ENCODE measurements around the gene PLOD1.
"Not testable (repeated sequence)": the region's sequence is repeated elsewhere in the genome, so short reads cannot be mapped to it uniquely, and the experiment has no call there.

PLOD1 gene

DNA sequence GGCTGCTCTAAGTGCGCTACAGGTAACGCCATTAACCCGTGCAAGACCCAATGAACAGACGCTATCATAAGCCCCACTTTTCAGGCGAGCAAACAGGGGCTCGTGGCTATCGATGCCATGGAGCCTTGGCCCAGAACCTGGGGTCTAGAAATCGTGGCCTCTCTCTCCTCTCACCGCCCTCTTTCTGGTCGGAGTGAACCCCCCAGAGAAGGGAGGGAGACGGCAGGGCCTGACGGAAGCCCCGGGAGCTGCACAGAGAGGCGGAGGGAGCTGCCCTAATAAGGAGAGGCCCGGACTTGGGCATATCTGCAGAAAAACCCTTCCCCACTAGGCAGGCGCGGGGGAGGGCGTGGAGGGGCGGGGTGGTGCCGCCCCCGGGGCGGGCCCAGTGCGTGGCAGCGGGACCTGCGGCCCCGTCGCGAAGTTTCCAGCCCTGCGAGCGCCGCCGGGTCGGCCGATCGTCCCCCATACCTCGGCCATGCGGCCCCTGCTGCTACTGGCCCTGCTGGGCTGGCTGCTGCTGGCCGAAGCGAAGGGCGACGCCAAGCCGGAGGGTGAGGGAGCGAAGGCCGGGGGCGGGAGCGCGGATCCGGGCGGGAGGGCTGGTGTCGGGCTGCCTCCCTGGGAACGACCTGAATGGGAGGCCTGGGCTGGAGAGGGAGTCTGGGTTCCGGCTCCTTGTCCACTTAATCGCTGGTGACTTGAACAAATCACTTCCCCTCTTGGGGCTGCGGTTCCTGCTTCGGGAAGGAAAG is at the start of gene PLOD1:
Gene PLOD1 (plus strand): TSS at position 416 of the 755 bp plus-strand sequence. CDS start 63 bp downstream, at position 479.
- FAIRE-seq (peak; percentile 90), DNase-seq (ENCODE audit: extremely low spot score, insufficient read length, low read depth) (peak; percentile 92)

DNA sequence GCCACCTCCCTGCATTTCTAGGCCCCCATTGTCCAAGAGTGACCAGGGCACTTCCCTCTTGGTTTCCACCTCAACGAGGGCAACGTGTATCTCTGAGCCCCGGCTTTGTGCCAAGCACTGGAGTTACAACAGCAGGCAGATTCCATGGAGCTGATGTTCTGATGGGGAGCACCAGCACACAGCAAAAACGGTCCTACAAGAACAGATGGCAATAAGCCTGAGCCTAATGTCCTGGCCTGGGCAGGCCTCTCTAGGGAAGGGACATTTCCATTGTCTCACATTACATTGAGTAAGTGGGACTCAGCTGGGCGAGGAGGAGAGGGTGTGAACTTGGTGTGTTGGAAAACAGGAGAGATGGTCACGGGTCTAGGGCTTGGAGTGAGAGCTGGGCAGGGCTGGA is 48.6 kb upstream of the PLOD1 start:
- DNase-seq (ENCODE audit: extremely low spot score, insufficient read length, low read depth) (no peak), FAIRE-seq (no peak)

DNA sequence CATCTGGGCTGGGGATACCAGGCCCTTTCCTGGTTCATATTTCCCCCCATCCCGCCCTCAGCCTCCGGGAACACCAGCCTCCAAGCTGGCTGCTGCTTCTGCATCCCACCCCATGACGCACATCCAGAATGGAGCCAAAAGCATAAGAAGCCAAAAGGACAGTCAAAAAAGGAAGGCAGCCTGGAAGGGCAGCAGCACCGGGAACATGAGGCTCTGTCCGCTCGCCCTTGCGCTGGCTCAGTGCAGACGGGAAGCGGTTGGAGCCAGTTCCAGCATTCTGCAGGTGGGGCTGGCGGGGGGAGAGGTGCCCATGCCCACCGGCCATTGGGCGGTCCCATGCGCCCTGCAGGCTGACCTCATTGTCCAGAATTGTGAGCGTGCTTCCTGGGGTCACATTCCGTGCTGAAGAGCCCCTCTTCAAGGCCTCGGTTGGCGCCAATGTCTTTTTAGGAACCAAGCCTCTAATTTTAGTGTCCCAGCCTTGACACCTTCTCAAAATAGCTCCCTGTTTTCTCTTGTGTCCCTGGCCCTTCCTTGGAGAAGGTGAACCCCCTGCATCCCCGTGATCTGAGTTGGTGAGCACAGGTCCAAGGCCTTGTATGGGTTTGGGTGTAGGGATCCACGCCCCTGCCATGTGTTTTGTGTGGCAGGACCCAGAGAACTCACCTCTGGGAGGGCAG is 47.4 kb upstream of the PLOD1 start:
- FAIRE-seq (no peak), DNase-seq (ENCODE audit: extremely low spot score, insufficient read length, low read depth) (no peak)

DNA sequence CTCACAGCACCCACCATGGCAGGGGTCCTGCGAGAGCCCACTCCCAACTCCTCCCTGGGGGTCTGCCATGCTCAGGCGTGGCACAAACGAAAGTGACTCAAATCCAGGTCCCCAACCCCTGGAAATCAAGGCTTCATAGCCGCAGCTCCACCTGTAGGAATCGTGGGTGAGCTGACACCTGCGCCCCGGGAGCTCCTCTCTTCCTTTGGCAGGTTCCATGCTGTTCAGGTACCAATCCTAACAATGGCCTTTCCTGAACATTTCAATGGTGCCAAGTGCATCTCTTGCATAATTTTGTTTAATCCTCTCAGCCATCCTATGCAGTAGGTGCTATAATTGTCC is 46.9 kb upstream of the PLOD1 start:
- no peak for DNase-seq (ENCODE audit: extremely low spot score, insufficient read length, low read depth)

DNA sequence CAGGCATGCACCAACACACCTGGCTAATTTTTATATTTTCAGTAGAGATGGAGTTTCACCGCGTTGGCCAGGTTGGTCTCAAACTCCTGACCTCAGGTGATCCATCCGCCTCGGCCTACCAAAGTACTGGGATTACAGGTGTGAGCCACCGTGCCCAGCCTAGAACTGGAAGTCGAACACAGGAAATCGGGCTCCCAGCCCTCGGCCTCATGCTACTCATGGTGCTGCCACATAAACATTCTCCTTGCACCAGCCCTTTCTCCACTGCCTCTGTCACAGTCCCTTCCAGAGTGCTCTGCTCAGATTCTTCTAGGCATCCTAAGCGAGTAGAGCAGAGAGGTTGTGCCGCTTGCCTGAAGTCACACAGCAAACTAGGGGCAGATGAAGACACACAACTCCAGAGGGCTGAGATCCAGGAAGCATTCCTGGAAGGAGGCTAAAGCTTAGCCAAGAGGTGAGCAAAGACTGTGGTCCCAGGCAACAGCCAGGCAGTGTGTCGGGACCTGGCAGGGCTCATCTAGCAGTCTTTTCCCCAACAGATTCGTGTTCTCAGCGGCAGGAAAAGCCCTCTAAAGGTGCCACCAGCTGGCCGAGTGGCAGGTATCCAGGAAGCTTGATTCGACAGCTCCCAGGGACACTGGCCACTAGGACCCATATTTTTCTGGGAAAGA is 46.2 kb upstream of the PLOD1 start:
- FAIRE-seq (no peak), DNase-seq (ENCODE audit: extremely low spot score, insufficient read length, low read depth) (no peak)

More for the DNA sequence above, 46.9 kb upstream of the PLOD1 start:
- no peak for FAIRE-seq

DNA sequence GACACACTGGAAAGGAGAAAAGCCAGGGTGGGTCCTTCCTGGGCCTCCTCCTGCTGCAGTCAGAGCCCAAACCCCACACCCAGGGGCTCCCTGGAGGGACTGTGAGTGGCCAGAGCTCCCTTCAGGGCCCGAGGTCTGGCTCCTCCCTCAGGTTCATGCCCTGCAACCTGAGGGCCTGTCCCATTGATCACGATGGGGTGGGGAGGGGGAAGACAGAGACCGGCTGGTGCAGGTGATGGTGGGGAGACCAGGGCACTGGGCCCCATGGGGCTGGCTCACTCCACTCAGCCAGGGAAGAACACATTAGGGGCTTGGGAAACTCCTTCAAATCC is 45.7 kb upstream of the PLOD1 start:
- no peak for DNase-seq (ENCODE audit: extremely low spot score, insufficient read length, low read depth)
- FAIRE-seq, result no peak

DNA sequence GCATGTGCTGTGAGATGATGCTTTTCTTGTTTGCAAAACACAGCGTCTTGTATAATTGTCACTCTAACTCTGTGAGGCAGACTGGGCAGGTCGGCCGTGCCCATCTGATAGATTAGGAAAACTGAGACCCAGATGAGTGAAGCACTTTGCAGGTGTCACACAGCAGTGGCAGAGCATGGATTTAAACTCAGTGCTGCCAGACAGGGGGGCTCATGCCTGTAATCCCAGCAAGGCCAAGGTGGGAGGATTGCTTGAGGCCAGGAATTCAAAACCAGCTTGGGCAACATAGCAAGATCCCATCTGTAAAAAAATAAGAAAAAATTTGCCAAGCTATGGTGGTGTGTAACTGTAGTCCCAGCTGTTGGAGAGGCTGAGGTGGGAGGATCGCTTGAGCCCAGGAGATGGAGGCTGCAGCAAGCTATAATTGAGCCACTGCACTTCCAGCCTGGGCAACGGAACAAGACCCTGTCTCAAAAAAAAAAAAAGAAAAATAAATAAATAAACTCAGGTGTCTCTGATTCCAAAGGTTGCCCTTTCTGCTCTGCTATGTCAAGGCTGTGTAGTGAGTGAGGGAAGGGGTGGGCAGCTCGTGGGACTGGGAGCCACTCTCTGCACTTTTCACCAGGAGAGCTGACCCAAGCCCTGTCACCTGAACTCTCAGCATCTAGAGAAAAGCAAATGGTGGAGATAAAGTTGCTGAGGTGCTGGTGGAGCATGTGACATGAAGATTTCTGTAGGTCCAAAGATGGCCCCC is 42.9 kb upstream of the PLOD1 start:
- DNase-seq (ENCODE audit: extremely low spot score, insufficient read length, low read depth), result no peak
- no peak for FAIRE-seq

DNA sequence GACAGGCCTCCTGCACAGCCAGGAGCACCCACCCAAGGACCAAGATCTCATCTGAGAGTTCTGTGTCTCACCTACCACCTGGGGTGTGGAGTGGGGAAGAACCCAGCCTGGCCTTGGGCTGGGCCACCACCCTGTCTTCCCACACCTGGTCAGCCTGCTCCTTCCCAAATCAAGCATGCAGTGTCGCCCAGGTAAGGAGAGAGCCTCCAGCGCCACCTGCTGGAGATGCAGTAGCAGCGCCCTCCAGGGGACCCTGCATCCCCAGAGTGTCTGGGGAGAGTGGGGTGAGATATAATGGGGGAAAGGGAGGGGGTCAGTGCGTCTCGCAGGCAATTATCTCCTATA is 40.6 kb upstream of the PLOD1 start:
- peak; percentile 72 for DNase-seq (ENCODE audit: extremely low spot score, insufficient read length, low read depth)
- peak; percentile 88 for FAIRE-seq

DNA sequence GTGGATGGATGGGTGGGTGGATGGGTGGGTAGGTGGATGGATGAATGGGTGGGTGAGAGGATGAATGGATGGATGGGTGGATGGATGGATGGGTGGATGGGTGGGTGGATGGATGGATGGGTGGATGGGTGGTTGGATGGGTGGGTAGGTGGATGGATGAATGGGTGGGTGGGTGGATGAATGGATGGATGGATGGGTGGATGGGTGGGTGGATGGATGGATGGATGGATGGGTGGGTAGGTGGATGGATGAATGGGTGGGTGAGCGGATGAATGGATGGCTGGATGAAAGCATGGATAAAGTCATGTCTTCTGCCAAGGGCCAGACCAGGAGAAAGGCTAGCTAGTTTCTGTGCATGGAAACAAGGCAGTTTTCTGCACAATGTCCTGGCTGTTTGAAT is 40.0 kb upstream of the PLOD1 start:
- not testable (repeated sequence) for DNase-seq (ENCODE audit: extremely low spot score, insufficient read length, low read depth); FAIRE-seq

DNA sequence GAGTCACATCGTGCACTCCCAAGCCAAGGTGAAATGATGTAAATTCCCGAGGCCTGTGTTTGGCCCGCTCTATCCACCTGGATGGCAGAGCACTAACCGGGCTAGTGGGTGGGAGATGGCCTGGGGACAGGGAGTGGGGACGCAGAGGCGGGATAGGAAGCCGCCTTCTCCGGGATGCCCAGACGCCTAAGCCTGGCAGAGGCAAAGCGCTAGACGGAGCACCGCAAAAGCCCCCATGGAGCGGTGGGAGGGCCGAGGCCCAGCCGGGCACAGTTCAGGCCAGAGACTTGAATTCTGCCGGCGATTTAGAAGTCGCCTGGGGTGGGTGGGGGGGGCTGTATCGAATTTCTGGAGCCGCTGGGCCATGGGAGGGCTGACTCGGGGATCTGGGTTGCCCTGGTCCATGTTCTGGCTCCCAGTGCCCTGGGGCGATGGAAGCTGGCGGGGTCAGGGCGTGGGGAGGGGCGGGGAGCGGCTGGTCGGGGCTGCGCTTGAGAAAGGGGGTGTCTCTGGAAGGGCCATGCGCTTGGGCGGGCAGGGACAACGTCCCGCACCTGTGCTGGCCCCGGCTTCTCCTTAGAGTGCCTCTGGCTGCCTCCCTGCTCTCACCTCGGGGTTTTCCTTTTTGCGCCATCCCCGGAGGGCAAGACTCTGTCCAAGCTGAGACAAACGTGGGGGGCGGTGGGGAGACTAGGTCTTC is 36.3 kb upstream of the PLOD1 start:
- FAIRE-seq, result no peak
- no peak for DNase-seq (ENCODE audit: extremely low spot score, insufficient read length, low read depth)

DNA sequence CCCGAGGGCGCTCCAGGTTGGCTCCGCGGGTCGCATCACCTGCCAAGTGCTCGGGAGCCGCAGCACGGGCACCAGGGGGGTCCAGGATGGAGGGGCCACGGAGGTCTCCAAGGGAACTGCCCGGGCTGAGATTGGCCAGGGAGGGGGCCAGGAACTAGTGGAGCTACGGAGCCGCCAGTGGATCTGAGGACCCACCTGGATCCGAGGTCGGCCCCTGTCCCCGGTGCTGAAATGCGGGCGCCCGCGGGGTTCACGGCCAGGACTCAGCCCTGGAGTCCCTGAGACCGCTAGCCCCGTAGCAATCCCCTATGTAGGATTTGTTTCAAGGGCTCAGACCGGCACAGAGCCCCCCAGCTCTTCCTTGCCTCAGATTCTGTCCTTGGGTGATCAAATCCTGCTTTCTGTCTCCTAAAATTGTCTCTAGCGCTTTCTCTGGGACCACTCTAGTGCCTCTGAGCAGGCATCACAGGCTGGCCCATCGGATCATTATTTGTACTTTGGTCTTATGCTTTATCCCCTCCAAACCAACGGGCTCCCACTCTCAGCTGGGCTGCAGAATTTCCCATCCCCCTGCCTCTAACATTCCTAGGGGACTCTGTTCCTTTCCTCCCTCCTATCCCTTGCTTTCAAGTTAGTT is 35.6 kb upstream of the PLOD1 start:
- FAIRE-seq (no peak), DNase-seq (ENCODE audit: extremely low spot score, insufficient read length, low read depth) (no peak)

DNA sequence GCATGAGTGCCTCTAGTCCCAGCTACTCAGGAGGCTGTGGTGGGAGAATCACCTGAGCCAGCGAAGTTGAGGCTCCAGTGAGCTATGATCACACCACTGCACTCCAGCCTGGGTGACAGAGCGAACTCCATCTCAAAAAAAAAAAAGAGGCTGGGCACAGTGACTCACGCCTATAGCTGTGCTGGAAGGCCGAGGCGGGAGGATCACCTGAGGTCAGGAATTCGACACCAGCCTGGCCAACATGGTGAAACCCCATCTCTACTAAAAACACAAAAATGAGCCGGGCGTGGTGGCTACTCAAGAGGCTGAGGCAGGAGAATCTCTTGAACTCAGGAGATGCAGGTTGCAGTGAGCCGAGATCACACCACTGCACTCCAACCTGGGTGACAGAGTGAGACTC is 33.1 kb upstream of the PLOD1 start:
- not testable (repeated sequence) for DNase-seq (ENCODE audit: extremely low spot score, insufficient read length, low read depth); FAIRE-seq

DNA sequence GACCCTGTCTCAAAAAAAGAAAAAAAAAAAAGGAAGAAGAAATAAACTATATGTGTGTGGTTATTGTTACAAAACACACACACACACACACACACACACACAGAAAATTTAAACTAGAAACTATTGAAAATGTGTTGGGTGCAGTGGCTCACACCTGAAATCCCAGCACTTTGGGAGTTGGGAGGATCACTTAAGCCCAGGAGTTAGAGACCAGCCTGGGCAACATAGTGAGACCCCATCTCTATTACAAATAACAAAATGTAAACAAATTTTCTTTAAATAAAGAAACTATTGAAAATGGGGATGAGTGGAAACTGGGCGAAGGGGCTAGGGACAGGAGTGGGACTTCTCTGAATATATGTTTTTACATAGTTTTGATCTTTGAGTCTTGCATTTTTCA is 31.3 kb upstream of the PLOD1 start:
- DNase-seq (ENCODE audit: extremely low spot score, insufficient read length, low read depth), result no peak
- FAIRE-seq, result no peak

DNA sequence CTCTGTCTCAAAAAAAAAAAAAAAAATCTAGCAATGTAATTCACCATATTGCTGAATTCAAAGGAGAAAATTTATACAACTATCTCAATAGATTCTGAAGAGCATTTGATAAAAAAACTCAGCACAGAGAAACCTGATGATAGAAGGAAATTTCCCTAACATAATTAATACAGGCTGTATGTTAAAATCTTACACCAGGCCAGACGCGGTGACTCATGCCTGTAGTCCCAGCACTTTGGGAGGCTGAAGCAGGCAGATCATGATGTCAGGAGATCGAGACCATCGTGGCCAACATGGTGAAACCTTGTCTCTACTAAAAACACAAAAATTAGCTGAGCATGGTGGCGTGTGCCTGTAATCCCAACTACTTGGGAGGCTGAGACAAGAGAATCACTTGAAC is 30.4 kb upstream of the PLOD1 start:
- DNase-seq (ENCODE audit: extremely low spot score, insufficient read length, low read depth); FAIRE-seq: not testable (repeated sequence)

DNA sequence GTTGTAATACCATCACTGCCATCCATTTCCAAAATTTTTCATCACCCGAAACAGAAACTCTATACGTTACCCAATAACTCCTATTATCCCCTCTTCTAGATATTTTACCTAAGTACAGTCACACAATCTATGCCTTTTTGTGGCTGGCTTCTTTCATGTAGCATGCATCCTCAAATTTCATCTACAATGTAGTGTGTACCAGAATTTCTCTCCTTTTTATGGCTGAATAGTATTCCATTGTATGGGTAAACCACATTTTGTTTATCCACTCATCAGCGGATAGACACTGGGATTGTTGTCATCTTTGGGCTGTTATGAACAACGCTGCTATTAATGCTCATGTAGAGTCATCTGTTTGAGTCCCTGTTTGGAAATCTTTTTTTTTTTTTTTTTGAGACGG is 29.5 kb upstream of the PLOD1 start:
- FAIRE-seq (no peak), DNase-seq (ENCODE audit: extremely low spot score, insufficient read length, low read depth) (no peak)

DNA sequence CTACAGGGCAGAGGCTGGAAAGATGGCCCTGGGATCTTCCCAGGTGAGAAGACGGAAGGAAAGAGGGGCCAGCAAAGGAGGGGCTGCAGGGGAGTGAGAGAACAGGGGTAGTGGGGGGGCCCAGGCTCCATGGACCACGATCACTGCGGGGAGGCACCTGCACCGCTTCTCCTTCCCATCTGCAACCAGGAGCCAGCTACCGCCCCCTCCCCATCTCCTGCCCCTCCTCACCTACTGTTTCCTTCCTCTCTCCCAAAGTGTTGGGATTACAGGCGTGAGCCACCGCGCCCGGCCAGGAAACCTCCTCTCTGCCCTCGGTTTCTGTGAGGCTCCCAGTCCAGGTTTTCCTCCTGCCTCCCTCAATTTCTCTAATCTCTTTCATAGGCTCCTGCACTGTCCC is 27.6 kb upstream of the PLOD1 start:
- DNase-seq (ENCODE audit: extremely low spot score, insufficient read length, low read depth) (no peak), FAIRE-seq (no peak)

DNA sequence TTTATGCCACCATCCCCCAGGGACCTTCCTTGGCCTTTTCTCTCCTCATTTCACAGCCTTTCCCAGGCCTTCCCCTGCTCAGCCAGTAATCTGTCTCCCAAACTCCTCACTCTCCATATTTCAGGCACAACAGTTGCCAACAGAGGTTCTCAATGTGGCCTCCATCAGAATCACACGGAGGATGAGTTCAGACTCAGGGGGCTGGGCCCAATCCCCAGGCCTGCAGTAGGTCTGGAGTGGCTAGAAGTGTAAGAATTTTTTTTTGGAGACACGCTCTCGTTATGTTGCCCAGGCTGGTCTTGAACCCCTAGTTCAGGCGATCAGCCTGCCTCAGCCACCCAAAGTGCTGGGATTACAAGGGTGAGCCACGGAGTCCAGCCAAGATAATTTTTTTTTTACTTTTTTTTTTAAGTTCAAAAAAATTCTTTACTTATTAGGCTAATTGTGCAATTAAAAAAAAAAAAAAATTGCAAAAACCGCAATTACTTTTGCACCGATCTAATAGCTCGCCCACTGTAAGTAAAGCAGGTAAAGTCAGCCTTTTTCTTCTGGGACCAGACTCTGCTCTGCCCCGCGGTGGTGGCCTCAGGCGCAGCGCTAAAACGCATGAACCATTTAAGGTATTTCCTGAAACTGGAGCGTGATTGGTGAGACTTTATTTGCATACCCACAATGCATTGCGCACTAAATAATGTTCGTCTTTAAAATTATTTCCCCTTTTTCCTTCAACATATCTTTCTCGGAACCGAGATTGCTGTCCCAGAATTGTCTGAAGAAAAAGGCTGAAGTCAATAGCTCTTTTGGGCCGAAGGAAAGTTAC is 27.0 kb upstream of the PLOD1 start:
- DNase-seq (ENCODE audit: extremely low spot score, insufficient read length, low read depth), result peak; percentile 80
- FAIRE-seq, result peak; percentile 92

DNA sequence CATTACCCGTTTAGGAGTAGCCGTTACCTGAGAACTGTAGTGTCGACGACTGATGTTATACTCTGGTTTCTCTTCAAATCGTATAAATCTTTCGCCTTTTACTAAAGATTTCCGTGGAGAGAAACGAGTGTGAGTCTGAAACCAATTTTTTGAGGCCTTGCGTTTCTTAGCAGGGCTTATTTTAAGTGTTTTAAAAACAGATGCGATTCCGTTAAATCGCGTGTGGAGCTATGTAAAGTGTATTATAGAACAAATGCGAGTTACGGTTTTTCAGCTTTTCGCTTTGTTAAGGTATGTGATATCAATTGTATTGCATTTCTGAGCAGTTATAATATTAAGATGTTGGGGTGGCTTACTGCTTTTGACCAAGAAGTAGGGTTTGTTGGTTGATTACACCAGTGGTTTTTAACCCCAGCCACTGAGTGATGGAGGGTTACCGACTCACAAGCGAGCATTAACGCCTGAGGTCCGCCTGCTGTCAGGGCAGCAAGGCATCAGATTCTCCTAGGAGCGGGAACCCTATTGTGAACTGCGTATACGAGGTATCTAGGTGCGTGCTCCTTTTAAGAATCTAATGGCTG is 26.3 kb upstream of the PLOD1 start:
- DNase-seq (ENCODE audit: extremely low spot score, insufficient read length, low read depth) (no peak), FAIRE-seq (no peak)

DNA sequence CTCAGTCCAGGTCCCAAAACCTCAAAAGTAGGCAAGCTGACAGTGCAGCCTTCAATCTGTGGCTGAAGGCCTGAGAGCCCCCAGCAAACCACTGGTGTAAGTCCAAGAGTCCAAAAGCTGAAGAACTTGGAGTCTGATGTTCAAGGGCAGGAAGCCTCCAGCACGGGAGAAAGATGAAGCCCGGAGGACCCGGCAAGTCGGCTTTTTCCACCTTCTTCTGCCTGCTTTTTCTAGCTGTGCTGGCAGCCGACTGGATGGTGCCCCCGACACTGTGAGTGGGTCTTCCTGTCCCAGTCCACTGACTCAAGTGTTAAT is 23.6 kb upstream of the PLOD1 start:
- FAIRE-seq; DNase-seq (ENCODE audit: extremely low spot score, insufficient read length, low read depth): not testable (repeated sequence)
